SK-N-SH treated with all-trans-retinoic acid at 6 μM for 48 hours (cell line): Measurements from ENCODE around the gene SUPT3H.
A peak's percentile ranks its signal among the peaks of the same experiment; 100 is the strongest.

Source experiments
- ATAC-seq: fragments of 200-7000 bp; cut with Tn5 transposase; 3 replicates; pipeline ENCODE4 v1.9.1; 2020; ENCODE audit warnings: mild to moderate bottlenecking, moderate library complexity
- ARNTL ChIP-seq: fragments of 450-650 bp; formaldehyde crosslinking; IDR thresholded peaks from 2 replicates; pipeline ENCODE4 v1.5.0; 2020; ENCODE audit warnings: low read depth, mild to moderate bottlenecking, moderate library complexity, borderline replicate concordance
- BACH2 ChIP-seq: fragments of 250-450 bp; sonication (Bioruptor Pico); IDR thresholded peaks from 2 replicates; pipeline ENCODE4 v1.9.0; 2021; ENCODE audit warnings: mild to moderate bottlenecking, borderline replicate concordance
- CREB5 ChIP-seq: fragments of 250-450 bp; sonication (Bioruptor Pico); IDR thresholded peaks from 2 replicates; pipeline ENCODE4 v1.5.1; 2020; ENCODE audit warnings: low read depth, mild to moderate bottlenecking, moderate library complexity
- CSDC2 ChIP-seq: fragments of 250-450 bp; sonication (Bioruptor Pico); IDR thresholded peaks from 2 replicates; pipeline ENCODE4 v1.5.0; 2020; ENCODE audit warnings: mild to moderate bottlenecking, moderate library complexity
- CSRNP3 ChIP-seq: fragments of 250-450 bp; sonication (Bioruptor Pico); IDR thresholded peaks from 2 replicates; pipeline ENCODE4 v1.5.1; 2021; ENCODE audit warnings: mild to moderate bottlenecking, moderate library complexity
- ESRRG ChIP-seq: fragments of 250-450 bp; sonication (Bioruptor Pico); IDR thresholded peaks from 2 replicates; pipeline ENCODE4 v1.6.1; 2021; ENCODE audit warnings: mild to moderate bottlenecking
- GLIS3 ChIP-seq: fragments of 250-450 bp; sonication (Bioruptor Pico); IDR thresholded peaks from 2 replicates; pipeline ENCODE4 v1.5.0; 2020; ENCODE audit warnings: mild to moderate bottlenecking, moderate library complexity
- ISL1 ChIP-seq: fragments of 250-450 bp; sonication (Bioruptor Pico); IDR thresholded peaks from 2 replicates; pipeline ENCODE4 v2.1.2; 2022; ENCODE audit warnings: mild to moderate bottlenecking, moderate library complexity
- POU6F1 ChIP-seq: fragments of 250-450 bp; sonication (Bioruptor Pico); IDR thresholded peaks from 2 replicates; pipeline ENCODE4 v1.8.0; 2021; ENCODE audit warnings: low read depth, mild to moderate bottlenecking, moderate library complexity, borderline replicate concordance
- PPARA ChIP-seq: fragments of 250-450 bp; sonication (Bioruptor Pico); IDR thresholded peaks from 2 replicates; pipeline ENCODE4 v1.5.0; 2020; ENCODE audit warnings: mild to moderate bottlenecking, borderline replicate concordance
- TCF4 ChIP-seq: fragments of 250-450 bp; sonication (Bioruptor Pico); IDR thresholded peaks from 2 replicates; pipeline ENCODE4 v1.8.0; 2021; ENCODE audit warnings: mild to moderate bottlenecking, moderate library complexity, borderline replicate concordance
- TOX ChIP-seq: fragments of 250-450 bp; sonication (Bioruptor Pico); IDR thresholded peaks from 2 replicates; pipeline ENCODE4 v1.8.0; 2021; ENCODE audit warnings: mild to moderate bottlenecking, moderate library complexity, borderline replicate concordance
- ZC3H10 ChIP-seq: fragments of 250-450 bp; sonication (Bioruptor Pico); IDR thresholded peaks from 2 replicates; pipeline ENCODE4 v1.5.1; 2021; ENCODE audit warnings: mild to moderate bottlenecking, moderate library complexity
- ZFP3 ChIP-seq: fragments of 250-450 bp; sonication (Bioruptor Pico); IDR thresholded peaks from 2 replicates; pipeline ENCODE4 v1.5.0; 2020; ENCODE audit warnings: mild to moderate bottlenecking, moderate library complexity
- ZNF565 ChIP-seq: fragments of 450-650 bp; formaldehyde crosslinking; conservative IDR thresholded peaks from 2 replicates; pipeline ENCODE4 v1.5.0; 2020; ENCODE audit warnings: low read depth, mild to moderate bottlenecking, moderate library complexity
- ZNF70 ChIP-seq: fragments of 450-650 bp; formaldehyde crosslinking; IDR thresholded peaks from 2 replicates; pipeline ENCODE4 v1.5.0; 2020; ENCODE audit warnings: mild to moderate bottlenecking, moderate library complexity
- ZNF8 ChIP-seq: fragments of 450-650 bp; formaldehyde crosslinking; IDR thresholded peaks from 2 replicates; pipeline ENCODE4 v1.5.0; 2020; ENCODE audit warnings: mild to moderate bottlenecking, moderate library complexity
- TF ChIP-seq, protein P1 (sequence below): fragments of 250-450 bp; sonication (Bioruptor Pico); IDR thresholded peaks from 2 replicates; pipeline ENCODE4 v1.8.0; 2020; ENCODE audit warnings: mild to moderate bottlenecking, moderate library complexity, borderline replicate concordance
- TF ChIP-seq, protein P2 (sequence below): fragments of 250-450 bp; sonication (Bioruptor Pico); IDR thresholded peaks from 2 replicates; pipeline ENCODE4 v1.5.0; 2020; ENCODE audit warnings: mild to moderate bottlenecking, moderate library complexity

The SUPT3H gene

DNA sequence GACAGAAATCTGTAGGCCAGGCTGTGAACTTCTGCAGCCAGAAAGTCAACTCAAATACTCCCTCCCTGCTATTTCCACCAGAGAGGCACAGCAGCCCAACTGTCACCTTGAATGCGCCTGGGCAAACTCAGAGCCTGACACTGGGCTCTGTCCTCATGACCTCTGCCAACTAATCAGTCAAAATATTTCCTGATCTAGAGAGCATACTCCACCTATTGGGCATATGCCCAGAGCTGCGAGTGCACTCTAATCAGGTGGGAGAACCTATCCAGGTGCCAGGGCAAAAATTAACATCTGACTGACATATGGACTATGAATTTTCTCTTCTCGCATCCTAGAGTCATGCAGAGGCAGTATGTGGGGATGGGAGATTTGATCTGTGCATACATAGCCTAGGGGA, 455.9 kb downstream of the SUPT3H start (continued):
- TF ChIP-seq, protein P1, sequence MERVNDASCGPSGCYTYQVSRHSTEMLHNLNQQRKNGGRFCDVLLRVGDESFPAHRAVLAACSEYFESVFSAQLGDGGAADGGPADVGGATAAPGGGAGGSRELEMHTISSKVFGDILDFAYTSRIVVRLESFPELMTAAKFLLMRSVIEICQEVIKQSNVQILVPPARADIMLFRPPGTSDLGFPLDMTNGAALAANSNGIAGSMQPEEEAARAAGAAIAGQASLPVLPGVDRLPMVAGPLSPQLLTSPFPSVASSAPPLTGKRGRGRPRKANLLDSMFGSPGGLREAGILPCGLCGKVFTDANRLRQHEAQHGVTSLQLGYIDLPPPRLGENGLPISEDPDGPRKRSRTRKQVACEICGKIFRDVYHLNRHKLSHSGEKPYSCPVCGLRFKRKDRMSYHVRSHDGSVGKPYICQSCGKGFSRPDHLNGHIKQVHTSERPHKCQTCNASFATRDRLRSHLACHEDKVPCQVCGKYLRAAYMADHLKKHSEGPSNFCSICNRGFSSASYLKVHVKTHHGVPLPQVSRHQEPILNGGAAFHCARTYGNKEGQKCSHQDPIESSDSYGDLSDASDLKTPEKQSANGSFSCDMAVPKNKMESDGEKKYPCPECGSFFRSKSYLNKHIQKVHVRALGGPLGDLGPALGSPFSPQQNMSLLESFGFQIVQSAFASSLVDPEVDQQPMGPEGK (CRISPR knock-in tag): no peak

GRCh38 chr6:44920952-44921491, 456.7 kb downstream of the SUPT3H start:
- no peak for TF ChIP-seq PPARA (CRISPR knock-in tag)
- TF ChIP-seq GLIS3 (CRISPR knock-in tag): no peak
- no peak for TF ChIP-seq ARNTL (CRISPR knock-in tag)
- TF ChIP-seq, protein P2, sequence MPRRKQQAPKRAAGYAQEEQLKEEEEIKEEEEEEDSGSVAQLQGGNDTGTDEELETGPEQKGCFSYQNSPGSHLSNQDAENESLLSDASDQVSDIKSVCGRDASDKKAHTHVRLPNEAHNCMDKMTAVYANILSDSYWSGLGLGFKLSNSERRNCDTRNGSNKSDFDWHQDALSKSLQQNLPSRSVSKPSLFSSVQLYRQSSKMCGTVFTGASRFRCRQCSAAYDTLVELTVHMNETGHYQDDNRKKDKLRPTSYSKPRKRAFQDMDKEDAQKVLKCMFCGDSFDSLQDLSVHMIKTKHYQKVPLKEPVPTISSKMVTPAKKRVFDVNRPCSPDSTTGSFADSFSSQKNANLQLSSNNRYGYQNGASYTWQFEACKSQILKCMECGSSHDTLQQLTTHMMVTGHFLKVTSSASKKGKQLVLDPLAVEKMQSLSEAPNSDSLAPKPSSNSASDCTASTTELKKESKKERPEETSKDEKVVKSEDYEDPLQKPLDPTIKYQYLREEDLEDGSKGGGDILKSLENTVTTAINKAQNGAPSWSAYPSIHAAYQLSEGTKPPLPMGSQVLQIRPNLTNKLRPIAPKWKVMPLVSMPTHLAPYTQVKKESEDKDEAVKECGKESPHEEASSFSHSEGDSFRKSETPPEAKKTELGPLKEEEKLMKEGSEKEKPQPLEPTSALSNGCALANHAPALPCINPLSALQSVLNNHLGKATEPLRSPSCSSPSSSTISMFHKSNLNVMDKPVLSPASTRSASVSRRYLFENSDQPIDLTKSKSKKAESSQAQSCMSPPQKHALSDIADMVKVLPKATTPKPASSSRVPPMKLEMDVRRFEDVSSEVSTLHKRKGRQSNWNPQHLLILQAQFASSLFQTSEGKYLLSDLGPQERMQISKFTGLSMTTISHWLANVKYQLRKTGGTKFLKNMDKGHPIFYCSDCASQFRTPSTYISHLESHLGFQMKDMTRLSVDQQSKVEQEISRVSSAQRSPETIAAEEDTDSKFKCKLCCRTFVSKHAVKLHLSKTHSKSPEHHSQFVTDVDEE: no peak
- TF ChIP-seq TCF4 (CRISPR knock-in tag): no peak
- no peak for TF ChIP-seq ESRRG (CRISPR knock-in tag)
- TF ChIP-seq ZNF565 (CRISPR knock-in tag): no peak
- no peak for TF ChIP-seq ZNF8
- no peak for TF ChIP-seq BACH2
- no peak for TF ChIP-seq ISL1 (CRISPR knock-in tag)
- no peak for TF ChIP-seq ZFP3 (CRISPR knock-in tag)
- TF ChIP-seq ZNF70 (CRISPR knock-in tag): no peak
- TF ChIP-seq CSRNP3 (CRISPR knock-in tag): no peak
- TF ChIP-seq, protein P1 (CRISPR knock-in tag): no peak
- no peak for TF ChIP-seq ZC3H10 (CRISPR knock-in tag)
- TF ChIP-seq CSDC2 (CRISPR knock-in tag): no peak
- TF ChIP-seq CREB5: no peak
- no peak for TF ChIP-seq TOX (CRISPR knock-in tag)
- TF ChIP-seq POU6F1 (CRISPR knock-in tag): no peak
- peak; percentile 20; the same call in 1 of the 3 replicates for ATAC-seq
